Stimulated activated CD8-positive, alpha-beta memory T cell treated with anti-CD3 and anti-CD28 coated beads, Interleukin-2, amount 100 ng/mL, for 48 hours (primary cell): ENCODE data around the gene DNAH17.
"Not testable (repeated sequence)": the region's sequence is repeated elsewhere in the genome, so short reads cannot be mapped to it uniquely, and the experiment has no call there.

Experiments used
- DNase-seq, 2 donors: peaks; one replicate each; pipeline ENCODE4 v3.0.0-alpha.2; 2020; ENCODE audit warnings: low read depth in 2 of 2

Gene DNAH17

DNA sequence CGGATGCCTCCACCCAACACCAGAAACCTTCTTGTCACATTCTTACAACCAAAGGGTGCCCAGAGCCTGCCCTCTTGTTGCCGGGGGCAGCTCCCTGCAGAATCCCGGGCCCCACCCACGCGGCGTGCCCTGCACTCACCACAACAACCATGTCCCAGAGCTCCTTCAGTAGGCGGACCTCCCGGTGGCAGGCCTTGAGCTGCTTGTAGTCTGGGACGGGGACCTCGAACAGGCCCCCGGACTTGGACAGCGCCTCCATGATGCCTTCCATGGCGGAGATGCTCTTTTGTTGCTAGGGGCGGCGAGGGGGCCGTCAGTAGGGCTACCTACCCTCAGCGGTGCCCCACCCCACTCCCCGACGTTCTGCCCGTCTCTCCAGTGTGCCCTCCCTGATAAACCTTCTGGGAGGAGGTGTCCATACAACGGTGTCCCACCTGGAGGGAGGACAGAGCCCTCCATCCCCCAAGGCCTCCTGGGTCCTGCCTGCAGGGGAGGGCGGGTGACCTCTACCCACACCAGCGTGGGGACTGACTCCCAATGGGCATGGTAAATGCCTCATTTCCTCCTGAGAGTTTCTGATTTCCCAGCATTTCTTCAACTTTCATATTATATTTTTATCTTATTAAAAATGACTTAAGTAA lies 52.2 kb downstream of the DNAH17 start:
- no peak for DNase-seq

DNA sequence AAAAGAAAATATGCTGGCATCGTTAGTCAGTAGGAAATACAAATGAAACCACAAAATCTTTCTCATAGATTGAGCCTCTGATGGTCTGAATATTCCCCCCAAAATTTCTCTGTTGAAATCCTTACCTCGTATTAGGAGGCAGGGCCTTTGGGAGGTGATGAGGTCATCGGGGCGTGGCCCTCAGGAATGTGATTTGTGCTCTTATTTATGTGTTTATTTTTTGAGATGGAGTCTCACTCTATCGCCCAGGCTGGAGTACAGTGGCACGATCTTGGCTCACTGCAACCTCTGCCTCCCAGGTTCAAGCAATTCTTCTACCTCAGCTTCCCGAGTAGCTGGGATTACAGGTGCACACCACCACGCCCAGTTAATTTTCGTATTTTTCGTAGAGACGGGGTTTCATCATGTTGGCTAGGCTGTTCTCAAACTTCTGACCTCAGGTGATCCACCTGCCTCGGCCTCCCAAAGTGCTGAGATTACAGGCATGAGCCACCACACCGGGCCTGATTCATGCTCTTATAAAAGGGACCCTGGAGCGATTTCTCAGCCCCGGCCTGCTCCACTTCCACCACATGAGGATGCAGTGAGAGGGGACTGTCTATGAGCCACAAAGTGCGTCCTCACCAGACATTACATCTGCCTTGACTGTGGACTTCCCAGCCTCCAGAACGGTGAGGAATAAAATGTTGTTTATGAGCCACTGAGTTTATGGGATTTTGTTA lies 53.1 kb downstream of the DNAH17 start:
- DNase-seq = no peak

- no peak for DNase-seq
These were observed 55.0 kb downstream of the DNAH17 start for GRCh38 chr17:78522031-78522809.

DNA sequence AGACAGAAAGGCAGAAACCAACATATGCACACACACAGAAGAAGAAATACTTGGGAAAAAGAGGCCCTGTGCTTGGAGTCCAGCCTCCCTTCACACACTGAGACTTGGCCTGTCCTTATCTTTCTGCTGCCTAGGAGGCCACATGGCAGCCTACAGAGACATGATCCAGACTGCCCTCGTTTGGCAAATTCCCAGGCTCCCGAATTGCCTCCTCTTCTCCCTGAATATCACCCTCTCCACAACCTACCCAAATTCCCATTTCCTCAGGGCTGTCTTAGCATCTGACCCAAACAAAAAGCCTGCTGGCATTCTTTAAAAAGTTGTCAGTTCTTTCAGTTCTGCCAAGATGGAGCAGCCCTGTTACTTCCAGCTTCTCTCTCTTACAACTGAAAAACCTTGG lies 59.8 kb downstream of the DNAH17 start:
- DNase-seq = no peak

DNA sequence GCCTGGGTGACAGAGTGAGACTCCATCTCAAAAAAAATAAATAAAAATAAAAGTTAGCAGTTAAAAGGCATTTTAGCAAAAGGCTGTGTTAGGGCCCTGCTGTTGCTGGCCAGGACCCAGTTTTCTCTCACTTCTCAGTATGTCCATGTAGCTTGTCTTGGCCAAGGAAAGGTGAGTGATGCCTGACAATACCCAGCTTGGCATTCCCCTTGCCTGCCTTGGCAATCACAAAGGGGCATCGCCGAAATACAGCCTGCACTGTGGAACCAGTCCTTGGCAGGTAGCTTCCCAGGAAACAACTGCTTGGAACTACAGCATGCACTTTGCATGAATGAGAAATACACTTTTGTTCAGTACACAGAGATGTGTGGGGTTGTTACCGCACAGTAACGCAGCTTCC lies 61.7 kb downstream of the DNAH17 start:
- no peak for DNase-seq

GRCh38 chr17:78514521-78514920 lies 62.7 kb downstream of the DNAH17 start:
- no peak for DNase-seq

- DNase-seq = no peak
These were observed 64.2 kb downstream of the DNAH17 start for GRCh38 chr17:78512976-78513375.

DNA sequence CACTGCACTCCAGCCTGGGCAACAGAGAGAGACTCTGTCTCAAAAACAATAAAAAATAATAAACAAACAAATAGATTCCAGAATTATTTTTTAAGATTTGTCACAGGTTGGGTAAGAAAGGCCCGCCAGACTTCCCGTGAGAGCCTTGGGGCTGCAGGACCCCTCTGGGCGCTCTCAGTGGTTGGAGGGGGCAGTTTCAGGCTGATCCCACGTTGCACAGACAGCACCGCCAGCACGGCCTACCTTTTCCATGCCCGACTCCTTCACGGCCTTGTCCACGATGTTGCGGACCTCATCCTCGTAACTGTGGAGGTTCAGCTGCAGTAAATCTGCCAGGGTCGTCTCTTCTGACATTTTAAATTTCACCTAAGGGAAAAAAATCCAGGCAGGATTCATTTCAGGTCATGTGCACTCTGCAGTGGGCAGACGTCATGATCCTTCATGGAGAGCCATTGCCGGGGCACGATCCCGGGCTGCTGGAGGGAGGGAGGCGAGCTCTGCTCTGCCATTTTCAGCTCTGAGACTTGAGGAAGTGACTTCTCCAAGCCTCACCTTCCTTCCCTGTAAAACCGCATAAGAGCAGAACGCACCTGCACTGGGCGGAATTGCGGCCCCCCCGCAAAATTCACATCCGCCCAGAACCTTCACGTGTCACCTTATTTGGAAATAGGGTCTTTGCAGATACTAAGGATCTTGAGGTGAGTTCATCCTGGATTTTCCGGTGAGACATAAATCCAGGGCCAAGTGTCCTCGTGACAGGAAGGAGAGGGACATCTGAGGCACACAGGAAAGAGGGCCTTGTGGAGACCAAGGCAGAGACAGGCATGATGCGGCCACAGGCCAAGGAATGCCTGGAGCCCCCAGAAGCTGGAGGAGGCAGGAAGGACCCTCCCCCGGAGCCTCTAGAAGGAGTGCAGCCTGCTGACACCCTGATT lies 66.8 kb downstream of the DNAH17 start:
- no peak for DNase-seq

DNA sequence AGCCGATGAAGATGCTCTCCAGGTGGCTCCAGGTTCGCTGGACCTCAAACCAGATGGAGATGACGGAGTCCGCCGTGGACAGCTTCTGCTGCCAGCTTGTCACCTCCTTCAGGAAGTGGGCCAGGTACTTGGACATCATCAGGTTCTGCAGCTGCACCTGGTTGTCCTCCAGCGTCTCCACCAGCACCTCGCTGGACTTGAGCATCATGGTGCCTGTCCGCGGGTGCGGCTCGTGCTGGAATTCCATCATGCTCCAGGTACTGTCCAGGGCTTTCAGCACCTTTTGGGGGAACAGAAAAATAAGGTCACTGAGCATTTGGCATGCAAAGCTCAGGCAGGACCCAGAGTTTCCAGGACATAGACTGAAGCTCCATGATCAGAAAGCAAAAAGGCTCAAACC lies 69.7 kb downstream of the DNAH17 start:
- DNase-seq = no peak

DNA sequence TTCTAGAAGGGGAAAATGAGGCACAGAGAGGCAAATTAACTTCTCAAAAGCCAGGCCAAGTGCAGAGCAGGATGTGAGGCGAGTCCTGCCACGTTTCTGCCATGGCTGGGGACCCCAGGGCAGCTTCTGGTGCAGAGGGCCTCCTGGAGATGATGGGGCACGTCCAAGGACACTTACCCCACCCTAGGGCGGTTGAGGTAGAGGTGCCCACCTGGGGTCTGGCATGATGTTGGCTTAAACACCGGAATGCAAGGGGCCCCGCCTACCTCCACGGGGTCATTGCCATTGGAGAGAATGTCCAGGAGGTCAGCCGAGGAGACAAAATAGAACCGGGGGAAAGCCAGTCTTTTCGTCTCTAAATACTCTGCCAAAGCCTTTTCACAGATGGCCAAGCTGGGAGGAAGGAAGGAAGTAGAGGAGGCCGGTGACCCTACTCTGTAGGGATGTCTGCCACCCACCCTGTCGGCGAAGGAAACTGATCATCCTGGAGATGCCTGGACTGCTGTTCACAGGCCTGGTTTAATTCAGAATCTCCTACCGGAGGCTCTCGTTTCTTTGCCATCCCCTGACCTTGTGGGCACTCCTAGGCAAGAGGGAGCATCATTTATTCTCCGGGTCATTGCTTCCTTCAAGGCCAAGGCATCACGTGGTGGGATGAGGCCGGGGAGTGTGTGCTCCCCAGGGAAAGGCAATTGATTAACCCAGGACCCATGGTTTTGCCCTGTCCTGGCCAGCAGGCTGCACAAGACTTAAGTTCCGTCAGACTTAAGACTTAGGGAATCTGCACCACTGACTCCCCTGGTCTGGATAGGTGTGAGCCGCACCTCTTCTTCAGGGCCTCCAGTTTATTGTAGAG lies 70.5 kb downstream of the DNAH17 start:
- no peak for DNase-seq

DNA sequence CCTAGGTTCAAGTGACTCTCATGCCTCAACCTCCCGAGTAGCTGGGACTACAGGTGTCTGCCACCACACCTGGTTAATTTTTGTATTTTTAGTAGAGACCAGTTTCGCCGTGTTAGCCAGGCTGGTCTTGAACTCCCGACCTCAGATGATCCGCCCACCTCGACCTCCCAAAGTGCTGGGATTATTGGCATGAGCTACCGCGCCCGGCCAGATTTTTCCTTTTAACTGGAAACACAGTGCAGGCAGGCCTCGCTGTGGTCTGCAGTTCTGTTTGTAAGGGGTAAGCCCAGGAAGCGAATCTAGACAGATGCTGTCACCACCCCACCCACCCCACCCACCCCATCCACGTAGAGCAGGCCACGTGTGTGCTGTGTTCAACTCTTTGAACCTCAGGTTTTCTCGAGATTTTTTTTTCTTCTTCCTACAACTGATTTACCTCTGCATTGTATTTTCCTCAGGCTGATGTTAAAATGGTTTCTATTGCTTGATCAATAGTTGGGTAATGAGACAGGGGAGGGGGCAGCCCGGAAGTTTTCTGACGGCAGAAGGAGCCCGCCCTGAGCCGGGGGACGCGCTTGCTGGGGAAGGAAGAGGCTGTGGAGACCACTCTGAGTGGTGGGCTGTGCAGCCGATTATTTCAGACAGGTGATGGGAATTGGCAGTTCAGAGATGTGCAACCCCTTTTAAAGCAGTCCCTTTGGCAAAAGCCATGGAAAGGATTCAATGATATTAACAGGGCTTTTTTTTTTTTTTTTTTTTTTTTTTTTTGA lies 72.9 kb downstream of the DNAH17 start:
- DNase-seq = no peak

GRCh38 chr17:78503388-78503787 lies 73.8 kb downstream of the DNAH17 start:
- not testable (repeated sequence) for DNase-seq

- no peak for DNase-seq
These were observed 74.5 kb downstream of the DNAH17 start for GRCh38 chr17:78502611-78503148.

- no peak for DNase-seq
These were observed 75.8 kb downstream of the DNAH17 start for GRCh38 chr17:78501241-78502036.

- no peak for DNase-seq
These were observed 76.4 kb downstream of the DNAH17 start for GRCh38 chr17:78500806-78501205.

DNA sequence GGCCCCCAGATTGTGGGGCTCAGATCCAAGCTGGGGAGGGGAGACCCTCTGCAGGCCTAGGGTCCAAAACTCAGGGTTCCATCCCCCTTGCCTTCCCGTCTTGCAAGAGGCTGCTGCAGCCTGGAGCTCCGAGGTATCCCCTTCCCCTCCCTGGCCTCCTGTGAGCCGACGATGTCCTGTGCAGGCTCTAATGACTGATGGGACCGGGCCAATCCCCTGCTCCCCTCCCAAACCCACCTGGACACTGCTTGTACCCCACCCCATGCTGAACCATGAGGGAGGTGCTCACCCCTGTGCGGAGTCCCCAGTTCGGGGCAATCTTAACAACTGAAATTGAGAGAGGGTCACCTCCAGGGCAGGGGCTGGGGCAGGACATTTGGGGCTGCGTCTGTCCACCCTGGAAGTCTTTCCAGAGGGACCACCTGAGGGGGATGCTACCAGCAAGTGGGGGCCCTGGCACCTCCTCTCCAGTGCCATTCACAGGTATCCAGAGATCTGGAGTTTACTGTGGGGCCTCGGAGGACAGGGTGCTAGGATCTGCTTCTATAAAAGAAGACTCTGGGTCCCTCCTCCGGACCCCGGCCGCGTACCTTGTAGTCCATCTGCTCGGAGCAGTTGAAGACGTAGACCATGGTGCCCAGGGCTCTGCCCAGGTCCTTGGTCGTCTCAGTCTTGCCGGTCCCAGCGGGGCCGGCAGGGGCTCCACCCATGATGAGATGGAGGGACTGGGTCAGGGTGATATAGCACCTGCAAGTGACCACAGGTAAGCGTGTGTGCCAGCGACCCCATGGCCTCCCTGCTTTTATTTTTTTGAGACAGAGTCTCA lies 77.3 kb downstream of the DNAH17 start:
- no peak for DNase-seq

DNA sequence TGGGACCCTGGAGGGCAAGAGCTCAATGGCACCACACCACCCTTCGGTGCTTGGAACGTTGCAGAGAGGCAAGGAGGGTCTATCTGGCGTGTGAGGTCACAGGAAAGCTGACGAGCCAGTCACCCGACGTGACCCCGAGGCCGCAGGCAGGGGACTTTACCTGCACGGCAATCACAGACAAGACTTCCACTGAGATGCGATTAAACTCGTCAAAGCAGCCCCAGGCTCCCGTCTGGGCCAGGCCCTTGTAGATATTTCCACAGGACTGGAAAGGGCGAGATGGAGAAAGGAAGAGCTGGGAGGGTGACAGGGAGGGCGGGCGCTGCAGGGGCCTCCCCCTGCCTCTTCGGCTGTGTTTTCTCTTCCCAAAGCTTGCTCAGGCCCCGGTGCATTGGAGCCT lies 78.3 kb downstream of the DNAH17 start:
- no peak for DNase-seq

- DNase-seq = peak; percentile 11 to 20
These were observed 80.1 kb downstream of the DNAH17 start for GRCh38 chr17:78497115-78497540.
